Retinal pigment epithelial cell (primary cell): ENCODE results near the gene ATP11C.

Source experiments
- DNase-seq: peaks from one replicate; pipeline ENCODE4 v3.0.0-alpha.2; 2010; ENCODE audit warnings: low read depth
- H3K4me3 ChIP-seq: 2 replicates; pipeline ENCODE4 v1.5.1; 2011; ENCODE audit warnings: mild to moderate bottlenecking, low read length, control low read depth, moderate library complexity
- CTCF ChIP-seq: conservative IDR thresholded peaks from 2 replicates; pipeline ENCODE4 v1.5.1; 2011; ENCODE audit warnings: low read depth, low read length, control low read depth, inconsistent platforms

ATP11C gene

GRCh38 chrX:139815771-139816170 lies 117.1 kb downstream of the ATP11C start:
- no peak for DNase-seq
- no peak for TF ChIP-seq CTCF
- H3K4me3 ChIP-seq, result no peak overlapping the region

- H3K4me3 ChIP-seq, result no peak overlapping the region
- DNase-seq, result no peak
- TF ChIP-seq CTCF, result no peak
Observed at GRCh38 chrX:139811942-139812629, 120.8 kb downstream of the ATP11C start.

GRCh38 chrX:139804482-139804881 lies 128.4 kb downstream of the ATP11C start:
- no peak for DNase-seq
- TF ChIP-seq CTCF, result no peak
- H3K4me3 ChIP-seq, result no peak overlapping the region

GRCh38 chrX:139803224-139803623 lies 129.6 kb downstream of the ATP11C start:
- DNase-seq, result no peak
- no peak for TF ChIP-seq CTCF

GRCh38 chrX:139802048-139802447 lies 130.8 kb downstream of the ATP11C start:
- H3K4me3 ChIP-seq, result no peak overlapping the region
- no peak for DNase-seq
- TF ChIP-seq CTCF, result no peak

More at GRCh38 chrX:139803224-139803623, 129.6 kb downstream of the ATP11C start:
- H3K4me3 ChIP-seq, result no peak overlapping the region

- H3K4me3 ChIP-seq, result no peak overlapping the region
- TF ChIP-seq CTCF, result no peak
- no peak for DNase-seq
Observed at GRCh38 chrX:139801397-139801813, 131.4 kb downstream of the ATP11C start.

- no peak for TF ChIP-seq CTCF
- no peak overlapping the region for H3K4me3 ChIP-seq
- no peak for DNase-seq
Observed at GRCh38 chrX:139798701-139799100, 134.2 kb downstream of the ATP11C start.
